HCT116 (cell line): ENCODE data around the gene UFD1. TPM values are rescaled to one million over a fixed set of nuclear protein-coding genes. Genes with fewer than 3 reads are reported as not detected.

ENCODE experiments used
- total RNA-seq: library from RNA; stranded (reverse); gene quantifications from one replicate; pipeline ENCODE4 v1.2.1, GENCODE V29; 2021; ENCODE audit not compliant: unreplicated experiment

Gene UFD1
- total RNA-seq, 1 experiment from 2014 or later, result 97.5 TPM

Other genes with a start within 250 kb of the UFD1 start
- gene CLTCL1, start 187.5 kb downstream of the UFD1 start, total RNA-seq, result 7.1 TPM
- gene HIRA, start 47.5 kb downstream of the UFD1 start, total RNA-seq, result 30.6 TPM
- 40.1 TPM for gene MRPL40, start 46.6 kb downstream of the UFD1 start, total RNA-seq
- 17.7 TPM for gene C22orf39, start 31.5 kb downstream of the UFD1 start, total RNA-seq
- 43.4 TPM for gene CDC45, start 727 bp upstream of the UFD1 start, total RNA-seq
- gene CLDN5, start 45.2 kb upstream of the UFD1 start, total RNA-seq, result 0.32 TPM
- 9.0 TPM for gene SEPTIN5, start 235.3 kb upstream of the UFD1 start, total RNA-seq
- gene GP1BB, start 244.3 kb upstream of the UFD1 start, total RNA-seq, result 4.8 TPM